Transverse colon (tissue), 4 donors: ENCODE measurements around the gene BICRA. TPM values are rescaled to one million over a fixed set of nuclear protein-coding genes. Genes with fewer than 3 reads are reported as not detected.

ENCODE experiments used
- DNase-seq: peaks from one replicate; pipeline ENCODE4 v3.0.0-alpha.2; 2019
- H3K27ac ChIP-seq, 4 donors: fragments of 200-600 bp; sonication (generic); 2 replicates each; pipeline ENCODE4 v1.5.1; 2016 to 2018; ENCODE audit warnings: inconsistent platforms in 4 of 4
- H3K27me3 ChIP-seq: fragments of 200-600 bp; sonication (generic); 2 replicates; pipeline ENCODE4 v1.5.1; 2017; ENCODE audit warnings: inconsistent platforms
- H3K36me3 ChIP-seq, 4 donors: fragments of 200-600 bp; sonication (generic); 2 replicates each; pipeline ENCODE4 v1.5.1; 2017 to 2019; ENCODE audit warnings: inconsistent platforms in 4 of 4
- H3K4me1 ChIP-seq, 4 donors: fragments of 200-600 bp; sonication (generic); 2 replicates each; pipeline ENCODE4 v1.5.1; 2017 to 2020; ENCODE audit warnings: inconsistent platforms in 4 of 4
- H3K4me3 ChIP-seq, 4 donors: fragments of 200-600 bp; sonication (generic); 1 replicate in 1 of 4; 2 replicates in 3 of 4; pipeline versions ENCODE4 v1.5.1 to v1.6.1; 2017 to 2019; ENCODE audit warnings: inconsistent platforms in 4 of 4
- H3K9me3 ChIP-seq, 2 donors: fragments of 200-600 bp; sonication (generic); 2 replicates each; pipeline ENCODE4 v1.5.1; 2017 to 2019; ENCODE audit warnings: inconsistent platforms in 2 of 2
- EP300 ChIP-seq: sonication (generic); formaldehyde crosslinking; IDR thresholded peaks from one replicate; pipeline ENCODE4 v1.6.1; 2017; ENCODE audit warnings: antibody characterized with exemption, low read depth
- POLR2A ChIP-seq: fragments of 450-650 bp; IDR thresholded peaks from one replicate; pipeline ENCODE4 v1.6.1; 2016; ENCODE audit warnings: antibody characterized with exemption, mild to moderate bottlenecking, moderate library complexity
- POLR2AphosphoS5 ChIP-seq, 3 donors: sonication (generic); formaldehyde crosslinking; IDR thresholded peaks; one replicate each; pipeline ENCODE4 v1.6.1; 2016; ENCODE audit warnings: antibody characterized with exemption in 3 of 3
- WGBS, 2 donors: methylation state at CpG; one replicate each; pipeline ENCODE4 v1.1.5; 2018; ENCODE audit warnings: low coverage in 1 of 2; 5-methylcytosine and 5-hydroxymethylcytosine counted together
- in situ Hi-C, 4 donors: fragments of 200-750 bp; cut with MboI; loops; one replicate each; pipeline versions ENCODE4 v1.15.0 to v1.15.1; 2017; ENCODE audit warnings: low sequenced_read_pairs in 3 of 4, low pct_ligation_motif_present in 1 of 4, low pct_unique_long_range_greater_than_20kb in 1 of 4
- intact Hi-C: fragments of 100-400 bp; cut with DNase I; formaldehyde crosslinking; loops from one replicate; pipeline ENCODE4 v1.15.1; 2023; ENCODE audit warnings: low total_unique reads
- total RNA-seq, 4 donors: library from RNA; depleted of rRNA; stranded (reverse); fragments of >200 nt; gene quantifications; one replicate each; pipeline ENCODE4 v1.1.0, GENCODE V29; 2016
- TF ChIP-seq, protein P1 (sequence below), 5 experiments: fragments of 200-600 bp in 3 of 5; fragments of 450-650 bp in 2 of 5; sonication (generic) in 3 of 5; IDR thresholded peaks; 1 replicate in 2 of 5; 2 replicates in 3 of 5; pipeline ENCODE4 v1.5.1; 2016 to 2017; ENCODE audit warnings: antibody characterized with exemption in 5 of 5, inconsistent platforms in 3 of 5, mild to moderate bottlenecking in 2 of 5, moderate library complexity in 1 of 5

Gene BICRA
- total RNA-seq, 4 donors from 2014 or later, result 11.6 to 30.3 (median 13.2) TPM

DNA sequence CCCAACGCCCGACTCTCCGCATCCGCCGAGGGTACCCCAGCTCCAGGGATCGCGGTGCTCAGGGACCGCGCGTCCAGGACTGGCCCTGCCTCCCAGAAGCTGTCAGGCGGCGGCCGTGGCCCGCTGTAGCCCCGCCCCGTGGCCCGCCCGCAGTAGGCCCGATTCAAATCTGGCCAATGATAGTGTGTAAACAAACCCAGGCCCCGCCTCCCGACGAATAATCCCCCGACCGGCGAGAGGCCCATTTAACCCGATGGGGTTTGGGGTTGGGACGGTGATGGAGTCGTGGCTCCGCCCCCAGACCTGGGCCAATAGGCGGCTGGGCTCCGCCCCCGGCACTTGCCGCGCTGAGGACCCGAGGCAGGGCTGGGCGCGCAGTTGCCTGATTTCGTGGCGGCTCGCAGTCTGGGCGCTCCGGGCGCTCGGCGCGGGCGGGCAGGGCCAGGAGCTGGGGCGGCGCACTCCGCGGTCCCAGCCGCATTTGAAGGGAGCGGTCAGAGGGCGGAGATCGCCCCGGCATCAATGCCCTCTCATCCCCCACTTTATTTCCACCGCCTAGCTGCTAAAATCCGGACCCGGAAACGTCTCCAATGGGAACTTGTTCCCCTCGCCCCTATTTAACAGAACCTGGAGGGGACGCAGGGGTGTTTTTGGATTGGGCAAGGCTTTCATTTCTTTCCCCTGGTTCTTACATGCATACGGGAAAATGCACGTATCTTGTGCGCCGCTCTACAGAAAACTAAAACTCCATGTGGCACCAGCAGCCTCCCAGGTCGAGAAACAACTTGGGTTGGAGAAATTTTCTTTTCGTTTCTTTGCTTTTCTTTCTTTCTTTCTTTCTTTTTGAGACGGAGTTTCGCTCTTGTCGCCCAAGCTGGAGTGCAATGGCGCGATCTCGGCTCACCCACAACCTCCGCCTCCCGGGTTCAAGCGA, 8.4 kb upstream of the BICRA start:
- peak; percentile 100 for DNase-seq
- H3K4me1 ChIP-seq, result peaks cover 5 to 33% (median 20%) of the 10 kb centered on the region in 4 donors
- in situ Hi-C loops, result loop anchor here in 1 of 4 donors (10.0 kb wide), 1 partner anchor 86 kb away; the partner anchor contains the start of gene NAPA
- peak overlapping the region; percentile 28 to 78 (median 40) for H3K4me3 ChIP-seq
- H3K9me3 ChIP-seq, result no peaks in the 10 kb centered on the region
- H3K36me3 ChIP-seq, result no peaks in the 10 kb centered on the region
- TF ChIP-seq POLR2A, result peak; percentile 92
- TF ChIP-seq, protein P1, sequence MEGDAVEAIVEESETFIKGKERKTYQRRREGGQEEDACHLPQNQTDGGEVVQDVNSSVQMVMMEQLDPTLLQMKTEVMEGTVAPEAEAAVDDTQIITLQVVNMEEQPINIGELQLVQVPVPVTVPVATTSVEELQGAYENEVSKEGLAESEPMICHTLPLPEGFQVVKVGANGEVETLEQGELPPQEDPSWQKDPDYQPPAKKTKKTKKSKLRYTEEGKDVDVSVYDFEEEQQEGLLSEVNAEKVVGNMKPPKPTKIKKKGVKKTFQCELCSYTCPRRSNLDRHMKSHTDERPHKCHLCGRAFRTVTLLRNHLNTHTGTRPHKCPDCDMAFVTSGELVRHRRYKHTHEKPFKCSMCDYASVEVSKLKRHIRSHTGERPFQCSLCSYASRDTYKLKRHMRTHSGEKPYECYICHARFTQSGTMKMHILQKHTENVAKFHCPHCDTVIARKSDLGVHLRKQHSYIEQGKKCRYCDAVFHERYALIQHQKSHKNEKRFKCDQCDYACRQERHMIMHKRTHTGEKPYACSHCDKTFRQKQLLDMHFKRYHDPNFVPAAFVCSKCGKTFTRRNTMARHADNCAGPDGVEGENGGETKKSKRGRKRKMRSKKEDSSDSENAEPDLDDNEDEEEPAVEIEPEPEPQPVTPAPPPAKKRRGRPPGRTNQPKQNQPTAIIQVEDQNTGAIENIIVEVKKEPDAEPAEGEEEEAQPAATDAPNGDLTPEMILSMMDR (IDR thresholded peaks at IDR 0.05), result peak in 1 of 5 experiments; percentile 9
- peak; percentile 88 to 95 (median 89) for TF ChIP-seq POLR2AphosphoS5 (IDR thresholded peaks at IDR 0.05)
- TF ChIP-seq EP300, result no peak
- WGBS, 2 donors, result 0 to 5% methylated on average over 3 to 64 of the region's 77 CpGs
- intact Hi-C loops, result no loop called here
- H3K27me3 ChIP-seq, result no peaks in the 10 kb centered on the region
- peak overlapping the region; percentile 89 to 96 (median 94) for H3K27ac ChIP-seq

- WGBS, 2 donors, result 38 to 54% methylated on average over 4 to 17 of the region's 17 CpGs
- peaks cover 5 to 33% (median 20%) of the 10 kb centered on the region in 4 donors for H3K4me1 ChIP-seq
- H3K36me3 ChIP-seq, result no peaks in the 10 kb centered on the region
- intact Hi-C loops, result no loop called here
- peak overlapping the region; percentile 27 to 78 (median 40) for H3K4me3 ChIP-seq
- TF ChIP-seq POLR2AphosphoS5 (IDR thresholded peaks at IDR 0.05) (peak in 1 of 3 donors; percentile 51), EP300 (no peak), POLR2A (no peak)
- TF ChIP-seq, protein P1 (IDR thresholded peaks at IDR 0.05), result no peak
- H3K27me3 ChIP-seq, result no peaks in the 10 kb centered on the region
- peak; percentile 84 for DNase-seq
- in situ Hi-C loops, result loop anchor here in 1 of 4 donors (10.0 kb wide), 1 partner anchor 87 kb away; the partner anchor contains the start of gene NAPA
- peak overlapping the region; percentile 89 to 96 (median 94) for H3K27ac ChIP-seq
- no peaks in the 10 kb centered on the region for H3K9me3 ChIP-seq
Measured at GRCh38 chr19:47601180-47601904, 7.6 kb upstream of the BICRA start.

DNA sequence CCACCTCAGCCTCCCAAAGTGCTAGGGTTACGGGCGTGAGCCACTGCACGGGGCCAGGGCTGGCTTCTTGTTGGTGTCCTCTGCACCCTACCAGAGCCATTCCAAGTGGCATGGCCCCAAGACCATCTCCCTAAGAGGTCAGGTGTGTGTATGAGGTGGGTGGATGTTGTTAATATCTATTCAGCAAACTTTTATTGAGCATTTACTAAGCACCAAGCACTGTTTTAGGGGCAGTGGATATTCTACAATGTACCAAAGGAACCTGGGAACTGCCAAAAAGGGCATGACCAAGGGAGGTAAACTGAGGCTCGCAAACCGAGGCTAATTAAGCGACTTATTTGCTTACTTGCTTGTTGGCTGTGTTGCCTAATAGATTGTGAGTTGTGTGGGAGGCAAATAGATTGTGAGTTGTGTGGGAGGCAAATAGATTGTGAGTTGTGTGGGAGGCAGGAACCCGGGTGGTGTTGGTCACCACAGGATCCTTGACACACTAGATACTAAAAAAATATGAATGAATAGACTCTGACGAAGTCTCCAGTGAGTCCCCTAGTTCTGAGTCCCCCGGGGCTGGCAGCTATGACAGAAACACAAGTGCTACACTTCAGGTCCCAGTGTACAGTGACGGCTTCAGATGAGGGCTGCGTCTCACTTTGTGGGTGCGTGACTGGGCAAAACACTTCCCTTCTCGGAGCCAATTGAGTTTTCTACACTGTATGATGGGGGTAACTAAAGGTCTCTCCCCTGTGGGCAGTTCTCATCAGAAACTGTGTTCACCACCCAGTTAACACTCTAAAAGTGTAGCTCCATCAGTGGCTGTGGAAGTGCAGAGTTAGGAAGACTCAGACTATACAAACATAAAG, 5.0 kb upstream of the BICRA start:
- WGBS, 2 donors, result 63 to 64% methylated on average over 4 to 12 of the region's 13 CpGs
- Histone ChIP-seq H3K9me3 (no peaks in the 10 kb centered on the region), H3K4me1 (peaks cover 13 to 34% (median 19%) of the 10 kb centered on the region in 4 donors), H3K36me3 (no peaks in the 10 kb centered on the region), H3K27me3 (no peaks in the 10 kb centered on the region), H3K4me3 (no peak overlapping the region), H3K27ac (no peak overlapping the region)
- intact Hi-C loops (no loop called here), in situ Hi-C loops (loop anchor here in 1 of 4 donors (10.0 kb wide), 1 partner anchor 89 kb away; the partner anchor contains the start of gene NAPA)
- DNase-seq, result no peak
- TF ChIP-seq, protein P1 (IDR thresholded peaks at IDR 0.05), result no peak
- TF ChIP-seq EP300, result no peak
- no peak for TF ChIP-seq POLR2A
- no peak for TF ChIP-seq POLR2AphosphoS5 (IDR thresholded peaks at IDR 0.05)
